ENCODE data around the gene PUM2.

The PUM2 gene

GRCh38 chr2:20201671-20202070 is 149.0 kb downstream of the PUM2 start:
- TF ChIP-seq CREB1 (IDR thresholded peaks at IDR 0.05; ENCODE audit: low read depth): no peak
- TF ChIP-seq TCF12 (IDR thresholded peaks at IDR 0.05; ENCODE audit: low read depth): no peak
- no peak for TF ChIP-seq TEAD4 (IDR thresholded peaks at IDR 0.05)
- no peak for TF ChIP-seq ZBTB7A (IDR thresholded peaks at IDR 0.05; ENCODE audit: low read depth)

- no peak for TF ChIP-seq ZBTB7A (IDR thresholded peaks at IDR 0.05; ENCODE audit: low read depth)
- no peak for TF ChIP-seq TCF12 (IDR thresholded peaks at IDR 0.05; ENCODE audit: low read depth)
- no peak for TF ChIP-seq EGR1 (IDR thresholded peaks at IDR 0.05)
- no peak for TF ChIP-seq CEBPB (IDR thresholded peaks at IDR 0.05)
- no peak for TF ChIP-seq RAD21 (IDR thresholded peaks at IDR 0.05; ENCODE audit: low read depth)
- TF ChIP-seq TAF1 (IDR thresholded peaks at IDR 0.05; ENCODE audit: low read depth): no peak
- no peak for TF ChIP-seq REST (IDR thresholded peaks at IDR 0.05; ENCODE audit: low read depth)
- no peak for TF ChIP-seq TEAD4 (IDR thresholded peaks at IDR 0.05)
- TF ChIP-seq FOXM1 (IDR thresholded peaks at IDR 0.05; ENCODE audit: borderline replicate concordance, low read depth): no peak
- no peak for TF ChIP-seq EP300 (IDR thresholded peaks at IDR 0.05; ENCODE audit: borderline replicate concordance)
Observed at GRCh38 chr2:20200697-20201555, 149.7 kb downstream of the PUM2 start.

GRCh38 chr2:20199633-20200270 is 150.9 kb downstream of the PUM2 start:
- TF ChIP-seq MAX (IDR thresholded peaks at IDR 0.05) (no peak), REST (IDR thresholded peaks at IDR 0.05; ENCODE audit: low read depth) (no peak), TCF12 (IDR thresholded peaks at IDR 0.05; ENCODE audit: low read depth) (no peak), RAD21 (IDR thresholded peaks at IDR 0.05; ENCODE audit: low read depth) (no peak), NFIC (IDR thresholded peaks at IDR 0.05) (no peak), FOXM1 (IDR thresholded peaks at IDR 0.05; ENCODE audit: borderline replicate concordance, low read depth) (no peak), CREB1 (IDR thresholded peaks at IDR 0.05; ENCODE audit: low read depth) (no peak), USF1 (IDR thresholded peaks at IDR 0.05) (no peak), ZBTB7A (IDR thresholded peaks at IDR 0.05; ENCODE audit: low read depth) (no peak), EP300 (IDR thresholded peaks at IDR 0.05; ENCODE audit: borderline replicate concordance) (no peak), TAF1 (IDR thresholded peaks at IDR 0.05; ENCODE audit: low read depth) (no peak), CEBPB (IDR thresholded peaks at IDR 0.05) (no peak), EGR1 (IDR thresholded peaks at IDR 0.05) (no peak)

- TF ChIP-seq MAX (IDR thresholded peaks at IDR 0.05) (no peak), TAF1 (IDR thresholded peaks at IDR 0.05; ENCODE audit: low read depth) (no peak), USF1 (IDR thresholded peaks at IDR 0.05) (no peak), REST (IDR thresholded peaks at IDR 0.05; ENCODE audit: low read depth) (no peak), TCF12 (IDR thresholded peaks at IDR 0.05; ENCODE audit: low read depth) (no peak), TEAD4 (IDR thresholded peaks at IDR 0.05) (no peak), CEBPB (IDR thresholded peaks at IDR 0.05) (no peak), ZBTB7A (IDR thresholded peaks at IDR 0.05; ENCODE audit: low read depth) (no peak), NFIC (IDR thresholded peaks at IDR 0.05) (no peak)
Observed at GRCh38 chr2:20198796-20199632, 151.6 kb downstream of the PUM2 start.
